GM13976 (cell line): ENCODE results near the gene NTN5.
A peak's percentile ranks its signal among the peaks of the same experiment; 100 is the strongest.

Source experiments
- DNase-seq: peaks from one replicate; pipeline ENCODE4 v3.0.0; 2012; ENCODE audit warnings: low spot score
- CTCF ChIP-seq: IDR thresholded peaks from 2 replicates; pipeline ENCODE4 v1.5.1; 2012; ENCODE audit warnings: borderline replicate concordance, mild to moderate bottlenecking; ENCODE audit not compliant: insufficient read depth; ENCODE audit errors: extremely low read depth, missing control alignments, control extremely low read depth
- in situ Hi-C: fragments of 300-500 bp; cut with MboI; formaldehyde crosslinking; loops from one replicate; pipeline ENCODE4 v1.12.0; 2022; ENCODE audit warnings: low sequenced_read_pairs, mixed read lengths, inconsistent platforms; ENCODE audit not compliant: unreplicated experiment

NTN5 gene

GRCh38 chr19:48625891-48626327, 46.9 kb downstream of the NTN5 start:
- in situ Hi-C loops, result no loop called here
- no peak for DNase-seq
- TF ChIP-seq CTCF, result no peak

GRCh38 chr19:48624791-48625723, 47.8 kb downstream of the NTN5 start:
- in situ Hi-C loops, result no loop called here
- no peak for TF ChIP-seq CTCF
- no peak for DNase-seq

- in situ Hi-C loops, result no loop called here
- peak; percentile 97 for DNase-seq
- no peak for TF ChIP-seq CTCF
Measured at GRCh38 chr19:48624067-48624594, 48.7 kb downstream of the NTN5 start.

GRCh38 chr19:48623556-48624066, 49.2 kb downstream of the NTN5 start:
- TF ChIP-seq CTCF, result no peak
- in situ Hi-C loops, result no loop called here
- DNase-seq, result no peak

- in situ Hi-C loops, result no loop called here
- DNase-seq, result no peak
- no peak for TF ChIP-seq CTCF
Measured at GRCh38 chr19:48619692-48620585, 52.9 kb downstream of the NTN5 start.

- no peak for TF ChIP-seq CTCF
- in situ Hi-C loops, result no loop called here
- peak; percentile 99 for DNase-seq
Measured at GRCh38 chr19:48618916-48619691, 53.7 kb downstream of the NTN5 start, which contains the start of the genes RPL18 and SPHK2. Gene RPL18 (minus strand): TSS chr19:48619178. CDS start chr19:48619143, 35 bp downstream. Gene SPHK2 (plus strand): TSS chr19:48619506. CDS start chr19:48620515, 1,009 bp downstream.
